H9 (cell line): ENCODE results near the gene APRT. TPM values are rescaled to one million over a fixed set of nuclear protein-coding genes. Genes with fewer than 3 reads are reported as not detected.
A peak's percentile ranks its signal among the peaks of the same experiment; 100 is the strongest.

Source experiments
- DNase-seq: peaks from one replicate; pipeline ENCODE4 v3.0.0-alpha.2; 2017
- H2AFZ ChIP-seq: one replicate; pipeline ENCODE4 v1.6.1; 2013; ENCODE audit warnings: mild to moderate bottlenecking, low read length, control low read depth, moderate library complexity
- H2AK5ac ChIP-seq: 2 replicates; pipeline ENCODE4 v1.6.1; 2013; ENCODE audit warnings: low read length, control low read depth, mixed read lengths; ENCODE audit not compliant: insufficient read length
- H2BK120ac ChIP-seq: one replicate; pipeline ENCODE4 v1.6.1; 2013; ENCODE audit warnings: low read depth, mild to moderate bottlenecking, low read length, control low read depth, inconsistent platforms; ENCODE audit not compliant: poor library complexity, severe bottlenecking
- H2BK12ac ChIP-seq: 2 replicates; pipeline ENCODE4 v1.6.1; 2013; ENCODE audit warnings: low read length, control low read depth, mixed read lengths, low read depth; ENCODE audit not compliant: insufficient read length
- H2BK15ac ChIP-seq: 2 replicates; pipeline ENCODE4 v1.6.1; 2013; ENCODE audit warnings: low read depth, low read length, control low read depth
- H2BK20ac ChIP-seq: one replicate; pipeline ENCODE4 v1.6.1; 2013; ENCODE audit warnings: low read depth, mild to moderate bottlenecking, low read length, control low read depth, inconsistent platforms; ENCODE audit not compliant: poor library complexity, severe bottlenecking
- H2BK5ac ChIP-seq: 2 replicates; pipeline ENCODE4 v1.6.1; 2013; ENCODE audit warnings: low read length, control low read depth, mixed read lengths; ENCODE audit not compliant: insufficient read length
- H3K14ac ChIP-seq: 2 replicates; pipeline ENCODE4 v1.6.1; 2013; ENCODE audit warnings: low read length, control low read depth; ENCODE audit not compliant: insufficient read depth
- H3K18ac ChIP-seq: 2 replicates; pipeline ENCODE4 v1.6.1; 2013; ENCODE audit warnings: low read depth, mild to moderate bottlenecking, mixed read lengths, low read length, control low read depth; ENCODE audit not compliant: insufficient read length
- H3K23ac ChIP-seq: 2 replicates; pipeline ENCODE4 v1.6.1; 2013; ENCODE audit warnings: low read length, control low read depth, mixed read lengths, low read depth; ENCODE audit not compliant: insufficient read length
- H3K23me2 ChIP-seq: 2 replicates; pipeline ENCODE4 v1.6.1; 2013; ENCODE audit warnings: low read depth, mild to moderate bottlenecking, mixed read lengths, low read length, control low read depth; ENCODE audit not compliant: insufficient read length, poor library complexity, severe bottlenecking
- H3K27ac ChIP-seq: 2 replicates; pipeline ENCODE4 v1.5.1; 2013; ENCODE audit warnings: low read length, control low read depth, mixed read lengths, low read depth; ENCODE audit not compliant: insufficient read length
- H3K27me3 ChIP-seq: 2 replicates; pipeline ENCODE4 v1.6.1; 2013; ENCODE audit warnings: low read length, control low read depth, inconsistent platforms; ENCODE audit not compliant: insufficient read depth
- H3K4ac ChIP-seq: 2 replicates; pipeline ENCODE4 v1.6.1; 2013; ENCODE audit warnings: low read depth, mild to moderate bottlenecking, control low read depth, inconsistent platforms, low read length, moderate library complexity
- H3K4me1 ChIP-seq: 2 replicates; pipeline ENCODE4 v1.6.1; 2013; ENCODE audit warnings: low read length, control low read depth, inconsistent platforms; ENCODE audit not compliant: insufficient read depth
- H3K4me2 ChIP-seq: 2 replicates; pipeline ENCODE4 v1.6.1; 2013; ENCODE audit warnings: low read length, control low read depth, mixed read lengths; ENCODE audit not compliant: insufficient read length, insufficient read depth
- H3K56ac ChIP-seq: 2 replicates; pipeline ENCODE4 v1.6.1; 2013; ENCODE audit warnings: low read depth, mild to moderate bottlenecking, mixed read lengths, low read length, control low read depth; ENCODE audit not compliant: insufficient read length
- H3K79me1 ChIP-seq: 2 replicates; pipeline ENCODE4 v1.6.1; 2013; ENCODE audit warnings: low read depth, mild to moderate bottlenecking, moderate library complexity, low read length, control low read depth, inconsistent platforms; ENCODE audit not compliant: insufficient read depth, poor library complexity, severe bottlenecking
- H3K79me2 ChIP-seq: 2 replicates; pipeline ENCODE4 v1.6.1; 2013; ENCODE audit warnings: low read length, control low read depth, inconsistent platforms; ENCODE audit not compliant: insufficient read depth
- H3K9ac ChIP-seq: 2 replicates; pipeline ENCODE4 v1.6.1; 2013; ENCODE audit warnings: low read length, control low read depth, mixed read lengths; ENCODE audit not compliant: insufficient read length; ENCODE audit errors: extremely low read depth
- H3K9me3 ChIP-seq: one replicate; pipeline ENCODE4 v1.6.1; 2013; ENCODE audit warnings: low read depth, low read length, inconsistent platforms; ENCODE audit not compliant: control insufficient read depth
- H3T11ph ChIP-seq: one replicate; pipeline ENCODE4 v1.6.1; 2013; ENCODE audit warnings: mild to moderate bottlenecking, low read length, control low read depth, inconsistent platforms
- H4K20me1 ChIP-seq: one replicate; pipeline ENCODE4 v1.6.1; 2013; ENCODE audit not compliant: control insufficient read depth, insufficient read length, insufficient read depth
- H4K5ac ChIP-seq: 2 replicates; pipeline ENCODE4 v1.6.1; 2013; ENCODE audit warnings: low read depth, mild to moderate bottlenecking, mixed read lengths, low read length, control low read depth; ENCODE audit not compliant: insufficient read length
- H4K8ac ChIP-seq: replicated peaks from 2 replicates; pipeline ENCODE4 v1.6.1; 2013; ENCODE audit warnings: low read length, control low read depth, mixed read lengths, low read depth; ENCODE audit not compliant: insufficient read length
- H4K91ac ChIP-seq: 2 replicates; pipeline ENCODE4 v1.6.1; 2013; ENCODE audit warnings: low read depth, mild to moderate bottlenecking, moderate library complexity, mixed read lengths, low read length, control low read depth; ENCODE audit not compliant: insufficient read length
- H3K27ac Mint-ChIP-seq, 3 experiments: 2 replicates in 2 of 3; 3 replicates in 1 of 3; pipeline ENCODE4 v1.8.0; 2020 to 2021; ENCODE audit warnings: mixed read lengths in 3 of 3, mild to moderate bottlenecking in 1 of 3, moderate library complexity in 1 of 3
- H3K27me3 Mint-ChIP-seq: 2 replicates; pipeline ENCODE4 v1.8.0; 2021; ENCODE audit warnings: low read depth, mild to moderate bottlenecking, moderate library complexity, mixed read lengths
- H3K36me3 Mint-ChIP-seq, 3 experiments: 2 replicates in 2 of 3; 3 replicates in 1 of 3; pipeline ENCODE4 v1.8.0; 2020 to 2021; ENCODE audit warnings: low read depth in 3 of 3, mixed read lengths in 3 of 3; ENCODE audit not compliant: insufficient read depth in 1 of 3
- H3K4me1 Mint-ChIP-seq, 2 experiments: 2 replicates each; pipeline ENCODE4 v1.8.0; 2020; ENCODE audit warnings: mixed read lengths in 2 of 2
- H3K4me3 Mint-ChIP-seq, 2 experiments: 2 replicates in 1 of 2; 3 replicates in 1 of 2; pipeline ENCODE4 v1.8.0; 2020 to 2021; ENCODE audit warnings: mild to moderate bottlenecking in 2 of 2, mixed read lengths in 2 of 2, moderate library complexity in 1 of 2
- H3K9me3 Mint-ChIP-seq, 2 experiments: 2 replicates in 1 of 2; 3 replicates in 1 of 2; pipeline ENCODE4 v1.8.0; 2020; ENCODE audit warnings: mild to moderate bottlenecking in 2 of 2, mixed read lengths in 2 of 2, moderate library complexity in 1 of 2
- CTCF ChIP-seq: fragments of 200-600 bp; sonication (generic); conservative IDR thresholded peaks from 3 replicates; pipeline ENCODE4 v1.8.0; 2021; ENCODE audit warnings: antibody characterized with exemption, mild to moderate bottlenecking
- WGBS: extraction: QIAGEN DNeasy Blood & Tissue Kit; methylation state at CpG from one replicate; pipeline ENCODE4 v1.1.7; 2013; ENCODE audit warnings: missing lambda C conversion rate, low lambda C conversion rate, mixed read lengths; ENCODE audit not compliant: insufficient read length; ENCODE audit errors: extremely low coverage; 5-methylcytosine and 5-hydroxymethylcytosine counted together
- total RNA-seq: library from RNA; stranded (reverse); gene quantifications from 2 replicates; pipeline ENCODE4 v1.2.1, GENCODE V29; 2021

APRT gene
- total RNA-seq, 1 experiment from 2014 or later = 246 TPM

- Histone ChIP-seq H3K79me2 (no peaks in the 10 kb centered on the region), H3K18ac (no peak overlapping the region), H2BK12ac (no peak overlapping the region), H3K14ac (no peak overlapping the region), H4K91ac (no peak overlapping the region), H3K23ac (no peak overlapping the region), H2AFZ (no peak overlapping the region), H2BK20ac (no peak overlapping the region), H3K9ac (no peak overlapping the region), H4K20me1 (no peaks in the 10 kb centered on the region), H2BK120ac (no peak overlapping the region), H3K79me1 (peaks cover 3% of the 10 kb centered on the region), H2AK5ac (no peak overlapping the region), H3K27me3 (no peaks in the 10 kb centered on the region), H3K23me2 (no peaks in the 10 kb centered on the region), H3K4me2 (no peak overlapping the region), H4K8ac (no peak overlapping the region), H2BK5ac (no peak overlapping the region), H2BK15ac (no peak overlapping the region), H4K5ac (no peak overlapping the region), H3K4ac (no peak overlapping the region), H3K27ac (no peak overlapping the region), H3T11ph (no peak overlapping the region), H3K4me1 (peaks cover 8% of the 10 kb centered on the region; the same call in 1 of the 2 replicates), H3K9me3 (no peaks in the 10 kb centered on the region), H3K56ac (no peak overlapping the region)
- Mint-ChIP-seq H3K9me3 (no peaks in the 10 kb centered on the region; a peak in 1 of 5 replicates), H3K4me3 (no peak overlapping the region), H3K36me3 (no peaks in the 10 kb centered on the region), H3K4me1 (peaks cover 30 to 55% of the 10 kb centered on the region in 2 experiments), H3K27me3 (no peaks in the 10 kb centered on the region), H3K27ac (peak overlapping the region in 1 of 3 experiments; percentile 59; a peak in 2 of 7 replicates)
- TF ChIP-seq CTCF = no peak
- no peak for DNase-seq
- WGBS = no CpG with 5 or more reads among the region's 24 CpGs
Measured at GRCh38 chr16:88760424-88761142, 51.1 kb downstream of the APRT start.
